Activated naive CD4-positive, alpha-beta T cell treated with anti-CD3 and anti-CD28 coated beads, Interleukin-2, amount 50 U/mL, for 16 hours (primary cell): Measurements from ENCODE around the gene PRPF40A.
A peak's percentile ranks its signal among the peaks of the same experiment; 100 is the strongest.

Experiments used
- DNase-seq: peaks from one replicate; pipeline ENCODE4 v3.0.0-alpha.2; 2020

The PRPF40A gene

DNA sequence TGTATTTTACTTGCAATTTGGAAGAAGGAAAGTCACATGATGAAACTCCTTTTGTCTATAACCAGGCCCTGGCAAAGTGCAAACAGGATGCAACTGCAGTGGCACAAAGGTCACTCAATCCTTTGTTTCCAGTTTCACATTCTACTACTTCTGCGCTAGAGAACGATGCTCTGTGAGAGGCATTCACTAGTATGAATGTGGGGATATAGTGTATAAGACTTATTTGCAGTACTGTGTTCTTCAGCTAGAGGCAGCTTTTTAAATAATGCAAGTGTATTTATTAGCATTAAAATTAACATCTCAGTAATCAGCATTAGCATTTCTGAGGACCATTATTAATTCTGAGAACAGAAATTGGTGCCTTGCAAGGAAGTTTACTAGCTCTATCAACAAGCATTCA, 68.9 kb downstream of the PRPF40A start:
- DNase-seq = no peak

DNA sequence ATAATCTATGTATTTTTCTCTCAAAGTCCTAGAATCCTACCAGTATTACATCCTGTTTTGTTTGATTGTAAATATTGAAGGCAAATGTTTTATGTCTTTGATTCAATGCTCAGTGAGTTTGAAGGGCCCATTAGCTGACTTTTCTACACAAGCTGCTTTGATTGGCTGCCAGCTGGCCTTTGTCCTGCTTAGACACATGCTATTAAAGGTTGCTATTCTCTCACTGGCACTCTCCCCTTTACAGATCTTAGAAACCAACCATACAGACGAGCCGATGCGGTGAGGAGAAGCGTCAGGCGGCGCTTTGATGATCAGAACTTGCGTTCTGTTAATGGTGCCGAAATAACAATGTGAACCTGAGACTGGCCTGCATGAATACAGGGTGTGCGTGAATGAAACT, 69.7 kb downstream of the PRPF40A start:
- no peak for DNase-seq

DNA sequence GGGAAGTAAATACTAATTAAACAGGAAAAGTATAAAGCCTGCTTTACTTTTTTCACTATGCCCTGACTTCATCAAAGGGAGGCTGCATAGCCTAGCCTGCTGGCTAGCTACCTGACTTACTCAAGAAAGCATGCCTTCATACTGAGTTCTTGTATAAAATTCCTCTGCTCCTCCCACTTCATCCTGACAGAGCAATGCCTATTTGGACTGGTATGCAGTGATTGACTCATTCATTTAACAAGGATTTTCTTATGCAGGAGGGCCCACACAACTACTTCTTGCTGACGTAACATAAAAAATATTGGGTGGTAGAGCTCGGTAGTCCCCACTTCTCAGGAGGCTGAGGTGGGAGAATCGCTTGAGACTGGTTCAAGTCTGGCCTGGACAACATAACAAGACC, 70.5 kb downstream of the PRPF40A start:
- no peak for DNase-seq

DNA sequence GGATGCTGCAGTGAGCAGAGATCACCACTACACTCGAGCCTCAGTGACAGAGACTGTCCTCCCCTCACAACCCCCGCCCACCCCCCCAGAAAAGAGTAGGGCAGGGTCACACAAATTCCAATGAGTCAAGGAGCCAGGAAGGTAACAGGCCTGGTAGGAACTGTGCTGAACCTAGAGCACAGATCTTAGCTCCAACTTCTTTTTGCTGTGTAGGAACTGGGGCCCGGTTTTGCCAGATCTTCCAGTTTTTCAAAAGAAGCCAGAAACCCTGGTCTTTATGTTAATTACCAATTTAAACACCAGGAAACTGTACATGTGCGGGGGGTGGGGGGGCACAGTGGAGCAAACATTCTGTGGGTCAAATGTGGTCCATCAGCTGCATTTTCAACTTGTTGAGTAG, 71.0 kb downstream of the PRPF40A start:
- DNase-seq = no peak

DNA sequence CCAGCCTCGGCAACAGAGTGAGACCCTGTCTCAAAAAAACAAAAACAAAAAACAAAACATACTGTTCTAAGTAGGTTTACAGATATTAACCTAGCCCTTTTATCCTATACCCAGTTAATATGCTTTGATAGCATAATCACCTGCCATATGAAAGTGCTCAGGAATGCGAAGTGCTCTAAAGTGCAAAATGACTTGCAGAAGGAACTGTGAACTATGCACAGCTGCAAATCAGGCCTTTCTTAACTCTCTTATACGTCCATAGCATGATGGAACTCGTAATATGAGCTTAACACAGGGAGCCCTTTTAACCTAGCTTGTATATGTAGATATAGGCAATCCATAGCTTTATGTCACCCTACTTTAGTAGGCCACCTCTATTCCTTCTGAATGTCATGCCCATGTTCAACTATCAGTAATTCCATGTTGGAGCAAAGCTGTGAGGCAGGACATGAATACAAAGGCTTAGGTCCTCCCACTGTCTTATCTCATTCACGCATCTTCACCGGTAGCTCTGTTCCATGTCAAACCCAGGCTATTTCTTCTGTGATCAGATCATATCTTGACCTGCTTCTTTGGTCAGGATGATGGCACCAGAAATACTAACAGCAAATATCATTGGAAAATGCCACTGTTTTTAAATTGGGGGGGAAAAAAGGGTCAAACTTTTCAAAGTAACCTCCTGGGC, 72.9 kb downstream of the PRPF40A start:
- DNase-seq = no peak

DNA sequence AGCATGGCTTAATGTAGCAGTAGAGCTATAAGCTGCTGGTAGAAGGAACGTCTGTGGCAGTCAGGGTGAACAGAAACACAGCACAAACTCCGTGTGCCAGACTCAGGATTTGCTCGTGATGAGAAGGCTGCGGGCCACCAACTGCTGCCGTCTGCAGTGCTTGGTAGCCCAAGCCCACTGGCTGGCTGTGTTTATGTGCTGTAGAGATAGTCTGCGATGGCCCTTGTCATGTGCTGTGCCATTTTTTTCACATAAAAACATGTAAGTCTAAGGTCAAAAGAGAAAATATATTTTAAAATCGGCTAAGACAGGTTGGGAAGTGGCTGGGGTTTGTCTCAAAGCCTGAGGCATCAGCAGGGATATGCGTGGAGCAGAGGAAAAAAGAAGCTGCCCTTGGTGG, 78.7 kb downstream of the PRPF40A start:
- no peak for DNase-seq

DNA sequence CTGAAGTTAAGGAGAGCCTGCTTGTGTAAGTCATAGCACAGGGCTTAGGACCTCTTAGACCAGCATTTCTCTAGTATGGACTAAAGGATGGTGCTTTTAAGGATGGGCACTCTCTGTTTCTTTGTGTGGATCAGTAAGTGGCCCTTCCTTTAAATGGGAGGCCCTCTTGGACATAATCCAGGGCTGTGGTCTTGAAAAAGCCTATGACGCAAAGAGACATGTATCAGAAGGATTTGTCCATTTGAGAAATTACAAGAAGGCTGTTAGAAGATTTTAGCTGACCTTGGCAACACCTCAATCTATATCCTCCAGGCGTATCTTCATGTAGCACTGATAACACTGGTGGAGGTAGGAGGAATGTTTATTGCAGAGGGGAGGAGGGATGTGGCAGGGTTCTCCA, 79.2 kb downstream of the PRPF40A start:
- no peak for DNase-seq

DNA sequence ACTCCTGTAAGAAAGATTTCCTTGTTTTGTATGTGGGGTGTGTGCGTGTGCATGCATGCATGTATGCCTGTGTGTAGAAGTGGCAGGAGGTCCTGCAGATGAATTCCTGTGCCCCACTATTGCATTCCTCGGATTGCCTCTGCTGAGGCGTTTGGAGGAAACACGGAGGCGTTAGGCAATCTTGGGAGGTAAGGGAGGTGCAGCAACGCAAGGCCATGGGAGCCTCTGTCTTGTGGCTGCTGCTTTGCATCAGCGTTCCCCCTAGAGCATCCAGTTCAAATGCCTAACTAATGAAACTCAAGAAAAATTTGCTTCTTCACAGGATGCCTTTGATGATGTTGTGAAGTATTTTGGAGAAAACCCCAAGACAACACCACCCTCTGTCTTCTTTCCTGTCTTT, 80.0 kb downstream of the PRPF40A start:
- DNase-seq = no peak

DNA sequence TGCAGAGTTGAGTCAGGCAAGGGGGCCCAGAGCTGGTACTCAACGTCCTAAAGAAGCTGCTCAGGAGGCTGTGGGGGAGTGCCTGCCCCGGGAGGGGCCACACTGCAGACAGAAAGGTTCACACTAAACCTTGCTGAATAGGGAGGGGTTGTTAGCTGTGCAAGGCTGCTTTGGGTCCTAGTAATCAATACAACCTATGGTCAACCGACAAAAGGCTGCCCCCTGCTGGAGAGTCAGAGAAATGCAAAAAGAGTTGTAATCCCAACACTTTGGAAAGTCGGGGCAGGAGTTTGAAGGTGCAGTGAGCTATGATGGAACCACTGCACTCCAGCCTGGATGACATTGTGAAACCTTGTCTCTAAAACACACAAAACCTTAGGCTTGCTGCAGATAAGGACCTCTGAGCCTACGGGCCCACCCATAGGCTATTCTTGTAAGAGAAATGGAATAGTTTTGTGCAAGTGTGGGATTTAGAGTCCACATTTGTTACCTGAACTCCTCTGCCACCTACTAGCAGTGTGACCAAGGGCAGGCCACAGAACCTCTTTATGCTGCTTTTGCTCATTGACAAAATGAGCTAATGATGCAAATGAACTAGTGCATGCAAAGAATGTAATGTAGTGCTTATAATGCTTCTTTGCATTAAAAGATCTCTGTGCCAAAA, 81.5 kb downstream of the PRPF40A start:
- peak; percentile 54 for DNase-seq

DNA sequence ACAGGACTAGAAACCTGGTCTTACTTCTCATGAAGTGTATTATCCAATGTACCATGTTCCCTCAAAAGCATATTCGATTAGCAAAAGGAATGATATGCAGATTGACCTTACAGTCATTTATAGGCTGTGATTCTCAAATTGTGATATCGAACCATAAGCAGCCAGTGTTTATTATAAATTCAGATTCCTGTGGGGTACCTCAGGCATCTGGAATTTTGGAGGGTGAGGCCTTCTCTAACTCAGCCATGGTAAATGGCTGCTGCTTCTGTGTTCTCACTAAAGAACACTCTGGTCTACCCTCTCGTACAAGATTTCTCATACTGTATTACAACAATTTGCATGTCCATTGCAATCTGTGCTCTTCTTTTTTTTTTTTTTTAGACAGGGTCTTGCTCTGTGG, 84.5 kb downstream of the PRPF40A start:
- no peak for DNase-seq

DNA sequence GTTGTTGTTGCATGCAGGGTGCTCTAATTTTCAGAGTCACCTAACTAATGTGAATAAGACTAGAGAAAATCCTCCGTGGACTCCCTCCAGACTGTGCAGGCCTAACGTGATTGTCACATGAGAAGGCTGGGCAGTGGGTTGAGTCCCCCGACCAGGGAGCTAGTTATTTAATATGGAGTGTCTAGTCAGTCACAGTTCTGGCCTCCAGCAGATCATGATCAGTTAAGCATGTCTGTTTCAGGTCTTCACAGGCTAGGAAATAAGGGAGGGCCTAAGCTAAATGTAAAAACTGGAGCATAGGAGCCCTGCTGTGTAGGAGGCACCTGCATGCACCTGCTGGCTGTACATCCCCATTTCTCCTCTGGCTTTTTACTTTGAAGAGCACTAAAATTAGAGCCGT, 86.8 kb downstream of the PRPF40A start:
- no peak for DNase-seq

DNA sequence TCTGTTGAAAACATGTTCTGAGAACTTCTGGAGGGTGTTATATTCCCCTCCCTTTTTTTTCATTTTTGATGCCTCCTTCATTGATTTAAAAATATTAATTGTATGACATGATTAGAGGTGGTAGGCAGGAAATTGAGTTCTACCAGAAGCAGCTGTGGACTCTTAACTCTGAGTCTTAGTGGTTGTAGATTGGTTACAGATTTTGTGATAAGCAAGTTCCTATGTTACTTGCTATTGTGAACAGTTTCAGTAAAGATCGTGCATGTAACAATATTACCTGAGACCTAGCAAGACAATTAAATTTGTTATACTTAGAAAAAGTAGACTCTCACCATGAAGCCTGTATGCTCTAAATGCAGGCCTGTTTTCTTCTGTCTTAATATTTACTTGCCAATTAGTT, 88.1 kb downstream of the PRPF40A start:
- DNase-seq = no peak

DNA sequence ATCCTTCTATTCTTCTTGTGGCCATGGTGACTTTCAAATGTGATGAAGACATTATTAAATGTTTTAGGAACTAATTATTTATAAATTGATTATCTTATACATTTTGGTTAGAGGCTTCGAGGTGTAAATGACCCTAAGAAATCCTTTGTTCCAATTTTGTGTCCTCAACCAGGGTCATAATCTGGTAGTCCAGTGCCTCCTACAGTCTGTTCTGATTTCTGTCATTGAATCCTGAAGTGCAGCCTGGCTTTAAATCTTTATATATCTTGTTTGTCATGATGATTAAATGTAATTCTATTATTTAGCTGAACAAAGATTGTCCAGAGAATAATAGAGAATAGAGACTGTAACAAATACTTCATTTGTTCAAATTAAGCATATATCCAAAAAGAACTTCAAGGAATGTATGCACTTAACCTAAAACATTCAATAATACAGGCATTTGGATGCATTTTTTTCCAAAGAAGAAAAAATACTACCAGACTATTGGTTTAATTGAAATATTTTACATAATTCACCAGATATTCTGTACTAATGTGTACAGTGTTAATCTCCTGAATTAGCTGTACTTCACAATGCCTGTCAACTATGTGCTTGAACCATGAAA, 89.8 kb downstream of the PRPF40A start:
- DNase-seq = no peak

DNA sequence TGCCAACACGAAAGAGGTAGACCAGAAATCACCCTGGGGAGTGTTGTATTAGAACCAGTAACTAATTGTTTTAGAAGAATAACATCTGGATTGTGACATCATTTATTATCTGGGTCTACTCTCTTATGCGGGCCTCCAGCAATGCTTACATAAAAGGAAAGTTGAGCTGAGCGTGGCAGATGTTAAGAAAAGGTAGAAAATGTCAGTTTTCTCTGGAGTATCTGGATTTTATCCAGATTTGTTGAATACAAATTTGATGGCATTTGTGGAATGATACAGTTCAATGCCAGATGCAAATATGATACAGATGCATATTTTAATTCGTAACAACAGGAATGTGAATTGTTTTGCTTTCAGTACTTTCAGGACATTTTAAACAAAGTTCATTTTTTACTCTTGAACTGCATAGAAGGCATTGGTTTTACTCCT, 90.3 kb downstream of the PRPF40A start:
- no peak for DNase-seq

DNA sequence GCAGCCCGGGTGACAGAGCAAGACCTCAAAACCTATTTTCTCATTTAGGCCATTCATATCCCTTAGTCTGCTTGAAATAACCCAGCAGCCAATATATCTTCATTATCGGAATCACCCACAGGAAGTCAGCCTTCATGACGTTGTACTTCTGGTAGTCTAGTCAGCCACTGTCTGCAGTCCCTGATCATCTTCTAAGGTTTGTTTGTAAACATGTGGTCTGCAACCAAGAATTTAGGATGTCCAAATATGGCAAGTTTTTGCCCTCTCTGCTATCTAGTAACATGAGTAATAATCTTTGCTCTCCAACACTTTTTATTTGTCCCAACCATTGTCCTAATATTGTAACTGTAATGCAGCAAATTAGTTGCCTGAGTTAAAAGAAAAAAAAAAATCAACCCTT, 92.5 kb downstream of the PRPF40A start:
- no peak for DNase-seq

DNA sequence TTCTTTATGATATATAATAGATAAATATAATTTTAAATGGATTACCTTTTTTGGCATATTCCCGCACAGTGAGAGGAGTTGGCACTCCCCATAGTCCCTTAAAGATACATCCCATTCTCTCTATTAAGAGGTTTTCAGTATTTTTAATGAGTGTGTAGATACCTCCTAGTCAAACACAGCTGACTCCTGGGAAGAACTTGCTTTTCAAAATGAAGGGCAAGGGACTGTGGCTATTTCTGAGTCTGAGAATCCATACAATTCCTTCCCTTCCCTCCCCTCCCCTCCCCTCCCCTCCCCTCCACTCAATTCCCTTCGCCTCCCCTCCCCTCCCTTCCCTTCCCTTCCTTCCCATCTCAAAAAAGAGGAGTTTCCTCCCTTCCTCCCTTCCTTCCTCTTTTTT, 93.5 kb downstream of the PRPF40A start:
- DNase-seq = no peak

DNA sequence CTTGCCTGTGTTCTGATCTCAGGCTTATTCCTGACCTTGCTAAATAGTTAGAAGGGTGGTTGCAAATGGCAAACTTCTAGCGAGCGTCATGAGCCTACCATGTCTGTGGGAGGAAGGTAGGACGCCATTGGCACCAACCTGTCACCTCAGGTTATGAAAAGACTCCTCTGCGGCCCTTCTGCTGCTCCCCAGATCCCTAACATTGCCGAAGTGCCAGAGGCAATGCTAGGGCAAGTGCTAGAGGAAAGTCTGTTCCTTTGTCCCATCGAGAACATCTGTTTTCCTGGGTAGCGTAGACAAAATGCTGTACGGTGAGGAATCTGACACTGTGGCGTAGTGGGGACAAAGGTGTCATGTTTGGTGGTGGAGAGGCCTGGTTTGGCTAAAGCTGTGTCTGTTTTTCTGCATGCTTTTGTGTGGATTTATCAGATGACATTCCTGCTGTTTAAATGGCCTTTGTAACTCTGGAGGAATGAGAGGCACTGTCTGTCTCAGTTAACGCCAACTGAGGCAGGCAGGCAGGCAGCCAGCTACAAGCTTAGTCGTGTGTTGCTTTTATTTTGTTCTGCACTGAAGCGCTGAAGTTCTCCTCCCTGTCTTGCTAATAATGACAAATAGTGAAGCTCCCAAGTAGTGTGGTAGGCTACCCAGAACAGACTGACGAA, 94.1 kb downstream of the PRPF40A start:
- DNase-seq = no peak

DNA sequence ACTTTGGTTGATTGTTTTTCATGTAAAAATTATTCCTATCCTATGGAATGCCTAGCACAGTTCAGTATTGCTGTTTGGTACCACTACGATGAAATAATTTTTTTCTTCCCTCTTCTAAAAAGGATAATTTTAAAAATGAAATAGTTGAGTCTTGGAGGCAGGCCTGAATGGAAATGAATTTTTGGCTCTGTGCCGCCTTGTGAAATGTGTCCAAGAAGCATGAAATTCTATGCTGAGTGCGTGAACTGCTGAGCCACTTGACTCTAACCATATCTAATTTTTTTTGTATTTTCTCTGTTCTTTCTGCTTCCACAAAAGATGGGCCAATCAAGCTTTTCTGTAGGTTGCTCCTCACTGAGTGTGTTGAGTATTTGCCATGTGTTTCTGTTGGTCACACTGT, 95.0 kb downstream of the PRPF40A start:
- DNase-seq = no peak

DNA sequence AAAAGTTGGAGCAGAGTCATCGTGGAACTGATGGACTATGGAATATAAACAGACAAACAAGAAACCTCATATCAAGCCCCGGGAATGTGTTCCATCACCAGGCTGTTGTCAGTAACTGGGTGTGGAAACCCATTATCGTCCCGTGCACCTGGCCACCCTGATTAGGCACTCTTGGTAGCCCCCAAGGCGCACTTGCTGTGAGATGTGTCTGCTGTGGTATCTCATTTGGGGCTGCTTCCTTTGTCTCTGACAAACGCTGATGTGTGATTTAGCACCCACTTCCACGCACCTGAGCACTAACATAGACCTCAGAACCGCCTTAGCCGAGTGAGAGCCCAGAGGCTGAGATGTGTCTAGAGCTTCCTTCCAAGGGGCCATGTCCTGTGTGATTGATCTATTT, 96.3 kb downstream of the PRPF40A start:
- DNase-seq = no peak

DNA sequence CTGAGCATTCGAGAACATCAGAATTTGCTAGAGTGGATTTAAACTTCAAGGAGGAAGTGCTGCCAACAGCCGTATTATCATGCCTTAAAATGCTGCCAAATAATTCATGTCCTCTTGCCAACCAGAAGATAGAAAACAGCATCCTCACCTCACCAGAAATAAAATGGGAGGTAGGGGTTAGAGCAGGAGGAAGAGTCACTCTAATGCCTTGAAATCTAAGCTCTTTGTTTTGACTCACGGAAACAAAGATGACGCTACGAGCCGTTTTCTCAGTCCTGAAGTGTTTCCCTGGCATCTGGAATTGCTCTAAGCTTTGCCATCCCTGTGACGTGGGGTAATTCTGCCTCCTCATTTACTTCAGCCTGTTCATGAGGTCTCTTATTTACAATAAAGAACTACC, 97.1 kb downstream of the PRPF40A start:
- DNase-seq = no peak

DNA sequence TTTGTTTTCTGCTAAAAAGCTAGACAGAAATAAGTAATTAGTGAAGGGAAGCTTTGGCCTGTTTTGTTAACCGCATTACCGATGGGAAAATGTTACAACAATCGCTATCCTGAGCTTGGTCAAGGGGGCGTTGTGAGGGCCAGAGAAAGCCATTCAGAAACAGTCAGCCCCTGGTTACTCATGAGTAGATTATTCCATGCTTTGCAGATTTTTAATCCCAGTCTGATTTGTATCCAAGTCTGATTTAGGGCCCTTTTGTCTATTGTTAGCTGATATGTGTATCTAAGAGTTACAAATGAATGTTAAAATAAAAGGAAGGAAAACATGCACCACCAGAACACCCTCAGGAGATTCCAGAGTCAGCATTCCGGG, 99.1 kb downstream of the PRPF40A start:
- DNase-seq = no peak

DNA sequence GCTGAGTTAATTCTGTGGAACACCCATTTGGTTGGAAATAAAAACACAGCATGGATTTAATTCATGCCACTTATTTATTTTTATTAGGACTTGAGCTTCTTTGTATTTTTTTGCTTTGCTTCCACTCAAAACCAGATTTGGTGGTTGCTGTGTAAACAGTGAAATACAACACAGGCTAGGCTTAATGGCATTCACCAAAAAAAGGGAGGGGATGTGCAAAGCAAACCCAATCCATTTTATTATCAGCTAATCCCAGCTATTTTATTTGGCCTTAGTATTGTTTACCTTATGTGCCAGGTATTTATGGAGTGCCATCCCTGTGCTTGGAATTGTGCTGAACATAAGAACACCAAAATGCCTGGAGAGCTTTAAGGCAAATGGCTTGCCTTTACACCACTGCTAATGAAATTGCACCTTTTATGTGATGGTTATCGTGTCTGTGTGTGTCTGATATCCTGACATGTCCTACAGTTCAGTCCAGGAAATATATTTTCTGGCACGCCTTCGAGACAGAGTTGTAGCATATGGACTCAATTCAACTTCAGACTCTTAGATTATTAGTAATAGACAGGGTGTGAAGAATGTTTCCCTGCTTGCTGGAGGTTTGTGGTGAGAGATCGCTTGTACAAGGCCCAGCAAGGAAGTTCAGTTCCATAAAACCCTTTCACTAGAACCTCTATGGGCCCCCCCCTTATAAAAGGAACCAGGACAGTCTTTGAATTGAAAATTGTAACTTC, 99.6 kb downstream of the PRPF40A start:
- no peak for DNase-seq

DNA sequence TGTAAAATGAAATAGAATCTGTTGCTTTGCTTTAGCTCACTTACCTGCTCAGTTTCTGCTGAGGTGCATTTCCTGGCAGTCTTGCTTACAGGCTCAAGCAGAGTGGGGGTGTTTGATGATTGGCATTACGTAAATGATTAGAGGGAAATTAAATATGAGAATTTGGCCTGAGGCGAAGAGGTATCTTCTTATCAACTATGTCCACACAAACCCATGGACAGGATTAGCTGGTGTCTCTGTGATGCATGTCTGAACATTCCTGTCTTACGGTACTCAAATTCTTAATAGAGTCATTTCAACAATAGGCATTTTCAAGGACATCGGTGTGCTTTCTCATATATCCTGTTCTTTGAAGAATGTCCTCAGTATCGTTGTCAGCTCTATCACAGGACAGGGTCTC, 102.1 kb downstream of the PRPF40A start:
- DNase-seq = no peak
